NCI-H69 (cell line): Measurements from ENCODE around the gene INPP4A.

Source experiments
- DNase-seq: peaks from one replicate; lab custom pipeline; 2025; lab: John Stamatoyannopoulos, UW

INPP4A gene

GRCh38 chr2:98541906-98542305, 97.2 kb downstream of the INPP4A start:
- DNase-seq, result no peak

- DNase-seq, result no peak
Measured at GRCh38 chr2:98543214-98543613, 98.6 kb downstream of the INPP4A start.

GRCh38 chr2:98543842-98544241, 99.2 kb downstream of the INPP4A start:
- no peak for DNase-seq

- no peak for DNase-seq
Measured at GRCh38 chr2:98545591-98545990, 100.9 kb downstream of the INPP4A start.

GRCh38 chr2:98546186-98546585, 101.5 kb downstream of the INPP4A start:
- no peak for DNase-seq

GRCh38 chr2:98547092-98547790, 102.6 kb downstream of the INPP4A start:
- no peak for DNase-seq

- no peak for DNase-seq
Measured at GRCh38 chr2:98548920-98549818, 104.5 kb downstream of the INPP4A start.

- no peak for DNase-seq
Measured at GRCh38 chr2:98550165-98550564, 105.5 kb downstream of the INPP4A start.

- DNase-seq, result no peak
Measured at GRCh38 chr2:98551316-98551715, 106.7 kb downstream of the INPP4A start.

- DNase-seq, result no peak
Measured at GRCh38 chr2:98552499-98553179, 108.0 kb downstream of the INPP4A start.

- DNase-seq, result no peak
Measured at GRCh38 chr2:98554116-98554861, 109.6 kb downstream of the INPP4A start.

GRCh38 chr2:98555696-98556095, 111.0 kb downstream of the INPP4A start:
- no peak for DNase-seq

- DNase-seq, result no peak
Measured at GRCh38 chr2:98556344-98557033, 111.8 kb downstream of the INPP4A start.

- no peak for DNase-seq
Measured at GRCh38 chr2:98558852-98559530, 114.3 kb downstream of the INPP4A start.

GRCh38 chr2:98559581-98559980, 114.9 kb downstream of the INPP4A start:
- DNase-seq, result no peak

- no peak for DNase-seq
Measured at GRCh38 chr2:98560256-98560771, 115.7 kb downstream of the INPP4A start.

GRCh38 chr2:98561018-98561417, 116.4 kb downstream of the INPP4A start:
- no peak for DNase-seq

- no peak for DNase-seq
Measured at GRCh38 chr2:98561902-98562695, 117.4 kb downstream of the INPP4A start.

- no peak for DNase-seq
Measured at GRCh38 chr2:98563394-98563793, 118.7 kb downstream of the INPP4A start.
